CMK (cell line): ENCODE measurements around the gene TAF1A.
"Not testable (repeated sequence)": the region's sequence is repeated elsewhere in the genome, so short reads cannot be mapped to it uniquely, and the experiment has no call there.

ENCODE experiments used
- DNase-seq: peaks from one replicate; pipeline ENCODE4 v3.0.0-alpha.2; 2010; ENCODE audit warnings: low read depth

Gene TAF1A

DNA sequence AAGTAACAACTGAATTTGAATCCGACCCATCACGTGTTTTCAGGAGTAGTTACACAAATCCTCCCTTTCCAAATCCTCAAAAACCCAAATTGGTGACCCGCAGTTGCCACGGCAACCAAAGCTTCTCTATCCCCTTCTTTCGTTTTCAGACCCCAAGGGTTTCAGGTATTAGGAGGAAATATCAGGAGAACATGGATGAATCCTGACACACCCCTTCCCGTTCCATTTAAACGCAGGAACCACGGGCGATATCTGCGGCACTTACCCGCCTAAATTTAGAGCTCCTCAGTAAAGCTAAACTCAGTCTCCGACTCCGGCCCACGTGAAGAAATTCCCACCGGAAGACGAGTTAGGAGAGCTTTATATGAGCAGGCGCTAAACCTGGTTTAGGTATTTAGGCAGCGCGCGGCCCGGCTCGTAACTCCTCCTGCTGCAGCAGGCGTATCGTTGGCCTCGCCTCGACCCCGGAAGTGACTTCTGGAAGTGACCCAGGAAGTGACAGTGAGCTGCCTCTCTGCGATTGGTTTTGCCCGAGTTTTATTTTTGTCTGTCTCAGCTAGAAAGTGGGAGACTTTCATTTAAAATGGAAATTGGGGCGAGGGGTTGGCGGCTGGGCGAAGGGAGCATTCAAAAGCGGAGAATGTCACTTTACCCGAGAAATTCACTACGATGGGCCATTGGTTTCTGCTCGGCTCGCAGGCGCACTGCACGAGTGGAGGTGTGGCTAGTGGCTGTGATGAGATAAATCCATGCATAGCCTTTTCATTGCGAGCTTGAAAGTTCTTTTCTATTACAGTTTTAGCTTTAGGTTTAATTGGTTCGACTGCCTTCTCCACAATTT lies at the start of gene TAF1A:
TSS of gene TAF1A (minus strand) at position 472 of the 841 bp plus-strand sequence.
- DNase-seq, result peak; percentile 56

DNA sequence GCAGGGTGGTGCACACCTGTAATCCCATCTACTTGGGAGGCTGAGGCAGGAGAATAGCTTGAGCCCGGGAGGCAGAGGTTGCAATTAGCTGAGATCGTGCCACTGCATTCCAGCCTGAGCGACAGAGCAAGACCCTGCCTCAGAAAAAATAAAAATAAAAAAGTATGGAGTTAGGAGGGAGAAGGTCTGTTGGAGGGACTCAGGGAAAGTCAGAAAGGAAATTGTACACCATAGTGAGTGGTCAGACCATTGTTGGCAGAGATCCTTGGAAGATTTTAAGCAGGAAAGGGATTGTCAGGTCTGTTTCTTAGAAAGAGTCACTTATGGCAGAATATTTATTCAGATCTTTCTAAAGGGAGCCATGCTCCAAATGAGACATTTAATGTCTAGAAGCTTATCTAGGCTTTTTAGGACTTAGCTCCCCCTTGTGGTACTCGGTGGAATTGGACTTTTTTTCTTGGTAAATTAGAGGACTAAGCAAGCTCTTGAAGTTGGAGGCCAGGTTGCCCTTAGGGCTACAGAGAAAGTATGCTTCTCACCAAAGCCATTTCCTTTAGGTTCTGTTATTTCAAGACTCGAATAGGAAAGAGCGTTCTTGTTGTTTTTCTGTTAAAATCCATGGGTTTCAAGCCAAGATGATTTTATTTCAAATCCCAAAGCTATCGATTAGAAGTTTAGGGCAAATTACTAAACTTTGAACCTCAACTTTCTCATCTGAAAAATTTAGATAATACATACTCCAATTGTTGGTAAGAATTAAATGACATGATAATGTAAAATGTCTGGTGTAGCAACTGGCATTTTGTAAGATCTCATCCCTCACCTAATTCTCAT lies 44.7 kb upstream of the TAF1A start:
- DNase-seq, result peak; percentile 78

GRCh38 chr1:222632749-222633148 lies 43.0 kb upstream of the TAF1A start:
- DNase-seq, result no peak

DNA sequence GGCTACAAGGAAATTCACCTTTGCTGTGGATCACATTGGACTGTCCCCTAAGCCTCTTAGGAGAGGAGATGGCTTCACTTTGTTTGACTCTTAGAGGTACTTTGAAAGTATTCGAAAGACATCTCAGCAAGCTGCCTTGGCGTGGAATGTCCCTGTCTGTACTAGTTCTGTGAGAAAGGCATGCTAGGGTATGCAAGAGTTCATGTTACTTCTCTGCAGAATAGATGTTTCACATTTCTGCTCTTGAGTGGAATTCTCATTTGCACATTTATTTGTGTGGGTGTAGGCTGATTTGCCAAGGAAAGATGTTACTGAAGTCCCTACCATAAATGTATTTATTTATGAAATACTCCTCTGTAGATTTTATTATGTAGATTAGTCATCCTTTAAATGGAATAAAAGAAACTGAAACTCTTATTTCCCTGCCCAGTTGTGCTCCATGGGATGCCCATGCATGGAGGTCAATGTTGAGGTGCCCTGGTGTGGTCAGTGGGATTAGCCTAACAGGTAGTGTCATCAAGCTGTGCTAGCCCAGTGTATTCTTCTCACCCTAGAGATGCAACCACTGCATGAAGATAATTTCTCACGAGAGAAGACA lies 42.0 kb upstream of the TAF1A start:
- DNase-seq, result no peak

- DNase-seq, result no peak
Observed at GRCh38 chr1:222629921-222630535, 40.3 kb upstream of the TAF1A start.

- no peak for DNase-seq
Observed at GRCh38 chr1:222627232-222627631, 37.5 kb upstream of the TAF1A start.

DNA sequence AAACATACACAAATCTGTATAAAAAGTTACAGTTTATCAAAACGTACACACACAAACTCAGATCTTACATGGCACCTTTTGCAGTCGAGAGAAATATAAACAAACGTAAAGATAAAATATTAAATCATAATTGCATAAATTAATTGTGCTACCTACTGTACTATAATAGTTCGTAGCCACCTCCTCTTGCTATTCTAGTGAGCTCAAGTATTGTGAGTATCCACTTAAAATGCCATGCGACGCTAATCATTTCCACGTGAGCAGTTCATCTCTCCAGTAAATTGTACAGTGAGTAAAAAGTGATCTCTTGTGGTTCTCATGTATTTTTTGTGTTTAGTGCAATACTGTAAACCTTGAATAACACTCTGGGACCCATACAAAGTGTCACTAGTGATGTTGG lies 34.5 kb upstream of the TAF1A start:
- DNase-seq, result no peak

- DNase-seq, result no peak
Observed at GRCh38 chr1:222623458-222623857, 33.7 kb upstream of the TAF1A start.

GRCh38 chr1:222622765-222623164 lies 33.0 kb upstream of the TAF1A start:
- no peak for DNase-seq

GRCh38 chr1:222620566-222620965 lies 30.8 kb upstream of the TAF1A start:
- no peak for DNase-seq

- DNase-seq, result no peak
Observed at GRCh38 chr1:222618880-222619596, 29.3 kb upstream of the TAF1A start.

GRCh38 chr1:222618001-222618879 lies 28.5 kb upstream of the TAF1A start, which contains the start of gene MIA3:
Gene MIA3, plus strand, starts transcription at chr1:222618097. Its CDS starts 14 bp downstream, at chr1:222618111.
- peak; percentile 58 for DNase-seq

DNA sequence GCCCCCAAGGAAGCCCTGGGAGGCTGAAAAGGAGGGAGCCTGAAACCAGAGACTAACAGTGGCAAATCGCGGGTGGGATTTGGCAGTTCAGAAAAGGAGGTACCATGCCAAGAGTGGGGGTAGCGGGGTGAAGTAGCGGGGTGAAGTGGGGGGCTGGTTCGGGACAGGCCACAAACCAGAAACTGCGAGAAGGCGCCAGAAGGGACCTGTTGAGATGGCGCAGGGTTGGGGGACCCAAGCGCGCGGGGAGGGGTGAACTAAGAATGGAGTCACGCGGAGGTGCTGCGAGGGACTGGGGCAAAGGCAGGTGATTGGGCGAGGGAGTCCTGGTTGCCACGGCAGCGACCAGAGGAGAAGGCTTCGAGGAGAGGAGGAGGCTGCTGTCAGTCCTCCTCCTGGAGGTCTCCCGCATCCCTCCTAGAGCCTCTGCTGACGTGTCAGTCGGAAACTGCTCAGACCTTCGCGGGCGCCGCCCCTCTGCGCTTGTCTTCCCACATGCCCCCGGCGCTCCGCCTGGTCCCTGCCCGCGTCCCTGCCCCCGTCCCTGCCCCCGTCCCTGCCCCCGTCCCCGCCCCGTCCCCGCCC lies 27.7 kb upstream of the TAF1A start:
- peak; percentile 85 for DNase-seq

- no peak for DNase-seq
Observed at GRCh38 chr1:222616525-222616924, 26.8 kb upstream of the TAF1A start.

- no peak for DNase-seq
Observed at GRCh38 chr1:222613627-222614026, 23.9 kb upstream of the TAF1A start.

DNA sequence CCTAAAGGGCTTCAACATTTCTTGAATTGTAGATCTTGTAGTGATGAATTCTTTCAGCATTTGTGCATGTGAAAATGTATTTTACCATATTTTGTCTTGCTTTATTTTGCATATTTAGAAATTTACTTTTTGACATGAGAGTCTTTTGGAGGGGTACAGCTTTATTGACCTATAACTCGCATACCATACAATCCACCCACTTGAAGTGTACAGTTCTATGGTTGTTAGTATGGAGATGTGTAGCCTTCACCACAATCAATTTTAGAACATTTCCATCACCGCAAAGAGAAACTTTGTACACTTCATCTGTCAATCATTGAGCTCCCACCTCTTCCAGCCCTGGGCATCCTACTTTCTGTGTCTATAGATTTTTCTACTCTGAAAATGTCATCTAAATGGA lies 21.0 kb upstream of the TAF1A start:
- DNase-seq, result no peak

- DNase-seq, result not testable (repeated sequence)
Observed at GRCh38 chr1:222609111-222609510, 19.4 kb upstream of the TAF1A start.

- no peak for DNase-seq
Observed at GRCh38 chr1:222606757-222607156, 17.0 kb upstream of the TAF1A start.

DNA sequence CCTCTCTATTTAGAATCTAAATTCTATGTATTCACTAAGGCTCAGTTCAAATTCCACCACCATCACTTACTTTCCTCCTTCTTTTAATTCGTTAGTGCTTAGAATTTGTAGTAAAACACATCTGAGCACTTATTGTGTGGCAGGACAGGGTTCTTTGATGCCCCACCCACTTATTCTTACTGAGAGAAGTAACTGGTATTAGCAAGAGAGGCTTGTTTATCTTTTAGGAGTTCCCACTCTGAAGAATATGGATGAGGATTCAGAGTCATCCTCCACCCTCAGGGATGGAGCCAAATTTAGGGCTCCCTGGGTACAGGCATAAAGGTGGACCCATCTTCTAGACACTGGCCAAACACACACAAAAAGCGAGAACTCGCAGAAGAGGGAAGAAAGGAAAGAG lies 11.5 kb upstream of the TAF1A start:
- no peak for DNase-seq

GRCh38 chr1:222600281-222600680 lies 10.5 kb upstream of the TAF1A start:
- DNase-seq, result no peak
